NOMO-1 treated with dmso at 0.1 percent for 144 hours (cell line): ENCODE measurements around the gene SLC25A39.

Source experiments
- DNase-seq: peaks from one replicate; lab custom pipeline; 2025; ENCODE audit not compliant: unreplicated experiment; lab: John Stamatoyannopoulos, UW

Gene SLC25A39

DNA sequence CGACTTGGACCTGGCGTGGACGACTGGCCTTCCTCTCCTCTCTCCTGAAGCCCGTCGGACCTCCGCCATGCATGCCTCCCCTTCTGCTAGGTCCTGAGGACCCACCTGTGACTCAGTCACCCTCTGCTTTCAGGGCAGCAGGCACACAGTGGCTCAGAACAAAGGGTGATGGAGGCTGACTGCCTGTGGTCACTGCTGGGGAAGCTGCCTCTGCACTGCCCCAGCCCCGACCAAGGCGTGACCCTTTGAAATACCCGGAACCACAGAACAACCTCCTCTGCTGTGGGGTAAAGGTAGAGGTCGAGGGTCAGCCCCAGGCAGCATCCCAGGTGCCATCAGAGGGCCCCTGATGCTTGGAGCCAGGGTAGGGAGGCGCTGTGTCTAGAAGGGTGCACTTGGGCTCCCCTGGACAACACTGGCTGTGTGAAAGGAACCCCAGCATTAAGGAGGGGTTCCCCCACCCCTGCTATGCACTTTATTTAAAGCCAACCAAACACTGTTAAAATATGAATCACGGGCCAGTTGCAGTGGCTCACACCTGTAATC is 44.2 kb downstream of the SLC25A39 start:
- no peak for DNase-seq

DNA sequence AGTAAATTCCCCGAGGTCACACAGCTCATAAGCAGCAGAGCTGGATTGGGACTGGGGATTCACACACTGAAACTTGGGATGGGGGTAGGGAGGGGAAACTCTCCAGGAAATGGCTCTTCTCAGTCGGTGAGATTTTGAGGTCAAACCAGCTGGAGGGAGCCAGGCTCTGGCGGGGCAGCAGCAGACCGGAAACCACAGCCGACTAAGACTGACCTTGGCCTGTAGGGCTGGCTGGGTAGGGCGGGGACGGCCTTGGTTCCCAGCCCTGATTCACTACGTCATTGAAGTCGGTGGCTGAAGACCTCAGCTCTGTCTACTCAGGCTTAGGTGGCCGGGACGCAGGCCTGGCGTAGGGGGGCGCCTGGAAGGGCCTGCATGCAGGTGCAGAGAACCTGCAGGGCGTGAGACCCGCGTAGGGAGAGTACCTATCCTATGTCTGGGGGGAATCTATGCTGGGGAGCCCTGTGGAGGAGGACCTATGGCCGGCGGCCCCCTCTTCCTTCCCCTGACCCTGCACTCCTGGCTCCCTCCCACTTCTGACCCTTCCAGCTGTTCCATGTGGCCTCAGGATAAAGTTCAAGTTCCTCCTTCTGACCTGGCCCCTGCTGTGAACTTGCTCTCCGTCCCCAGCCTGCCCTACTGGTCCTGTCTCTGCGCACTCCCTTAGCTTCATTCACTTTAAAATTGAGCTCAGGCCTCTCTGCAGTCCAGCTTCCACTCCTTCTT is 44.8 kb downstream of the SLC25A39 start:
- DNase-seq, result peak; percentile 79

DNA sequence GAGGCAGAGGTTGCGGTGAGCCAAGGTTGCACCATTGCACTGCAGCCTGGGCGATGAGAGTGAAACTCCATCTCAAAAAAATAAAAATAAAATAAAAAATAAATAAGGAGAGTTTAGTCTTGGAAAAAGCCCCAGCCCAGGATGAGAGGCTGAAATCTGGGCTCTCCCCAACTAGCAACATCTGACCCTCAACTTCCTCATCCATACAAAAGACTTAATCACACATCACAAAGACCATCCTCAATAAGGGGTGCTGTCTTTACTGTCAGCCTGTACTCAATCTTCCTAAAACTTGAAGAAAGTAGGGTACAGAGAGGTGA is 45.3 kb downstream of the SLC25A39 start:
- no peak for DNase-seq

DNA sequence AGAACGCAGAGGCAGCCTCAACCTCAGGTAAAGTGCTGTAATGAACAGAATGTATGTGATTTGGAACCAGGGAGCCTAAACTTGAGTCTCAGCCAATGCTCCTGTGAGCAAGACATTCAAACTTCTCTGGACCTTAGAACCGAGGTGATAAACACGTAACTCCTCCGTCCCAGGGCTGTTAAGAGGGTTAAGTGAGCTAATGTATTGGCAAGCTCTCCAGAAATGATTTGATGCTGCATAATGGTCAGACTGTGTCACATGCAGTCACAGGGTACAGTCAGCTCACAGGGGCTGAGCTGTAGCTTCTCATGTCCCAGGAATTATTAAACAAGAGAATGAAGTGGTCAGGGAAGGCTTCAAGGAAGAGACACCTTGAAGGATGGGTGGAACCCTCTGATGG is 46.6 kb downstream of the SLC25A39 start:
- no peak for DNase-seq

DNA sequence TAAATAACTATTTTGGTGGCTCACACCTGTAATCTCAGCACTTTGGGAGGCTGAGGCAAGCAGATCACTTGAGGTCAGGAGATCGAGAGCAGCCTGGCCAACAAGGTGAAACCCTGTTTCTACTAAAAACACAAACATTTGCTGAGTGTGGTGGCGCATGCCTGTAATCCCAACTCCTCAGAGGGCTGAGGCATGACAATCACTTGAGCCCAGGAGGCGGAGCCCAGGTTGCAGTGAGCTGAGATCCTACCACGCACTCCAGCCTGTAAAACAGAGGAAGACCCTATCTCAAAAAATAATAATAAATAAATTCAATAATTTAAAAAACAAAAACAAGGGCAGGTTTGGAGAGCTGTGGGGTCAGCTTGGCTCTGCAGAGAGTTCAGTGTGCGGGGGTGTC is 51.0 kb downstream of the SLC25A39 start:
- DNase-seq, result no peak

DNA sequence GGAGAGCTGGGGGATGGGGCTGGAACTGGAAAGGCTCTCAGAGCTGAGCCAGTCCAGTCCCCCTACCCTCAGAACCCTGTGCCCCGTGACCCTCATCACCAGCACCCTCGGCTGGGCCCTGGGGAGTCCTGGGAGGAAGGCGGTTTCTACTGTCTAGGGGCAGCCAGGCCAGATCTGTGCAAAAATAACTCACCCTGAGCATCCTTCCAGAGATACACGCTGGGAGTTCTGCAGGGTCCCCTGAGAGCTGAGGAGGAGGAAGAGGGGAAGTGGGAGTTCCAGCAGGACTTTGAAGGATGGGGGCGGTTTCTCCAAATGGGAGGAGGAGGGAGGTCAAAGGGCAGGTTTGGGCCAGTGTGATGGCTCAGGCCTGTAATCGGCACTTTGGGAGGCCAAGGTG is 51.7 kb downstream of the SLC25A39 start:
- no peak for DNase-seq

DNA sequence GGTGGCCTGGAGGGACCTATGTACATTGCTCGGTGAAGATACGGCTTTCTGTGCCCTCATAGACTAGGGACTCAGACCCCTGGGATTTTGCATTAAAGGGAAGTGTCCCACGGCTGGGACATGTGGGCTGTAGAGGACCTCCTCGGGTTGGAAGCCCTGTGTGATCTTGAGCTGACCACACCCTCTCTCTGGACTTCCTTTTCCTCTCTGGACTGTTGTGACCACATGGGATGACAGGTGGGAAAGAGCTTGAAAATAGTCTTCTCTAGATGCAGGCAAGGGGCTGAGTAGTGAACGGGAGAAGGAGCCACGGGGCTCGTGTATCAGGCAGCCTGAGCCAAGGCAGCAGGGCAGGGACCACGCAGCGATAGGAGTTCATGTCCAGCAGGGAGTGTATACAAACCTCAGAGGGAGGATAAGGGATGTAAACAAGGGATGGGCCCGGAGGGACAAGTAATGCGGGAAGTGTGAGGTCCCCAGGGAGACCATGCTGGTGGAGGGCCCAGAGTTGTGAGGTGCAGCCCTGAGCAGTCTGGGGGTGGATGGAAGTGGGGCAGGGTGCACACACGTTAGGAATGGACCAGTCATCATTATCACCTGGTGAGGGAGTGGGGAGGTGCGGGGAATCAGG is 52.2 kb downstream of the SLC25A39 start:
- DNase-seq, result no peak
